Astrocyte of the cerebellum (primary cell): ENCODE measurements around the gene NPAS2.

Experiments used
- DNase-seq: peaks from one replicate; pipeline ENCODE4 v3.0.0-alpha.2; 2011; ENCODE audit warnings: low read depth
- H3K4me3 ChIP-seq: 2 replicates; pipeline ENCODE4 v1.5.1; 2011; ENCODE audit warnings: mild to moderate bottlenecking, low read depth, low read length, moderate library complexity
- CTCF ChIP-seq: IDR thresholded peaks from 2 replicates; pipeline ENCODE4 v1.5.1; 2012; ENCODE audit warnings: low read length, low read depth, moderate library complexity, mild to moderate bottlenecking; ENCODE audit errors: missing control alignments
- in situ Hi-C: cut with HindIII; loops from 2 replicates; pipeline ENCODE4 v1.10.0; 2017; ENCODE audit warnings: low sequenced_read_pairs

NPAS2 gene

GRCh38 chr2:100880730-100881129, 60.8 kb downstream of the NPAS2 start:
- in situ Hi-C loops, result no loop called here
- no peak for DNase-seq
- no peak for TF ChIP-seq CTCF
- no peak overlapping the region for H3K4me3 ChIP-seq

- TF ChIP-seq CTCF, result no peak
- in situ Hi-C loops, result no loop called here
- no peak overlapping the region for H3K4me3 ChIP-seq
- DNase-seq, result no peak
Observed at GRCh38 chr2:100882645-100883613, 63.0 kb downstream of the NPAS2 start.

GRCh38 chr2:100884145-100884621, 64.2 kb downstream of the NPAS2 start:
- DNase-seq, result no peak
- TF ChIP-seq CTCF, result no peak
- in situ Hi-C loops, result no loop called here
- no peak overlapping the region for H3K4me3 ChIP-seq

- TF ChIP-seq CTCF, result no peak
- H3K4me3 ChIP-seq, result no peak overlapping the region
- DNase-seq, result no peak
- in situ Hi-C loops, result no loop called here
Observed at GRCh38 chr2:100886085-100886484, 66.1 kb downstream of the NPAS2 start.

- no peak for TF ChIP-seq CTCF
- in situ Hi-C loops, result no loop called here
- DNase-seq, result no peak
- no peak overlapping the region for H3K4me3 ChIP-seq
Observed at GRCh38 chr2:100887039-100887578, 67.2 kb downstream of the NPAS2 start.

GRCh38 chr2:100887713-100888495, 68.0 kb downstream of the NPAS2 start:
- DNase-seq, result no peak

More at GRCh38 chr2:100887713-100888495, 68.0 kb downstream of the NPAS2 start:
- in situ Hi-C loops, result no loop called here
- no peak for TF ChIP-seq CTCF
- no peak overlapping the region for H3K4me3 ChIP-seq
